ENCODE measurements around the gene SIK3.

DNA sequence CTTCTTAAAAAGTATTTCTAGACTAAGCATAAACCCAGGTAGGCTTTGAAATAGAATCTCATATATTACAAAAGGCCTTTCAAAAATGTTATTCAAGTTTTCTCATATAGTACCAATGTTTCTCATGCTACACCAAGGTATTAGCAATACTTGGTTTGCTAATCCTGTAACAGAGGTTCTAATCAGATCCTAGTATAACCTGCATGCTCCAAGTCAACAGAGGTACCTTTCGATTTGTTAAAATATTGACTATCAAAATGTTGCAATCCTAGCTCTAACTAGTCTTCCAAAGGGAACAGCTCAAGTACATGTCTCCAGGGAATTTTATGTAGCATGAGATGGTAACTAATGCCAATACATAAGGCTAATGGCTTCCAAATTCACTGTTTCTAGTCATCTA is 162.7 kb downstream of the SIK3 start:
- TF ChIP-seq CTCF (IDR thresholded peaks at IDR 0.05), result no peak
- no peak for TF ChIP-seq EZH2phosphoT487 (IDR thresholded peaks at IDR 0.05)

All from neural progenitor cell (in vitro differentiated cells).